Measurements from ENCODE around the gene SLC9C2. TPM values are rescaled to one million over a fixed set of nuclear protein-coding genes. Genes with fewer than 3 reads are reported as not detected.

SLC9C2 gene
- total RNA-seq, 1 donor from 2014 or later = 0.54 TPM

DNA sequence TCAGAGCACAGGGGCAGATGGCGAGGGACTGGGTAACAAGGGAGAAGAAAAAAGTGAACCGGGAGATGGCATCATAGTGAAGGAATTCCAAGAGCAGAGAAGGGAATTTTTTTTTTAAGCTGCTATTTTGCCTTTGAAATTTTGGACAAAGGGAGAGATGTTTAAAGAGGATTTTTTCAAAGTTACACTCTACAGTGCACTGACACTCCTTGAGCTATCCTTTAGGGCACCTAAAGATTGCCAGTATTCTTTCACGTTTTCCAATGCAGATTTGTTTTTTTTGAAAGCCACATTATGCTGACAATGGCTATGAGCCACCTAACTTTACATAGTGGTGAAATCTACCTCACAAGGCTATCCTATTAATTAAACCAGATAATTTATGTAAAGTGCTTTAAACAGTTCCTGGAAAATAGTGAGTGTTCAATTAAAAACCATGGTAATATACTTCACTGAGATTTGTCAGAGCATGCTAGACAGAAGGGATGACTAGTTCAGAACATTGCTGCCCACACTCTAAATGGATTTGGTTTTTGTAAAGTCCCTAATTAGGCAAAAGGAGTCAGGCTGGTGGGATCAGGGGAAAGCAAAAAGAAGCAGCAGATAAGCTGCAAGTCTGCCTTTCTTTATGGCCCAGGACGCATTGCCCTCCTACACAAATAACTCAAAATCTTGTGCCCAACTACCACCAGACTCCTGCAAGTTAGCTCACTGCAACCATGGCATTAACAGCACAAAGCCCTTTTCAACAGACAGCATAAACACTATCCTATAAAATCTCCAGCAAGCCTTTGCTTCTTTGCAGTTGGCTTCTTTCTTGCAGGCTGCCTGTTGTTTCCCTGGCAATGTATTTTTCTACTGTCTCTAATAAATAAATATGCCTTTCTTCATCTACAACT, 71.8 kb downstream of the SLC9C2 start:
- no peaks in the 10 kb centered on the region for H3K36me3 ChIP-seq (ENCODE audit: insufficient read depth, low read length)
- no peaks in the 10 kb centered on the region for H4K20me1 ChIP-seq (ENCODE audit: insufficient read depth, low read length)
- Mint-ChIP-seq H3K27me3 (ENCODE audit: low read depth, unreplicated experiment) (no peaks in the 10 kb centered on the region), H3K36me3 (ENCODE audit: low read depth, unreplicated experiment) (no peaks in the 10 kb centered on the region), H3K4me1 (ENCODE audit: low read depth, unreplicated experiment) (peaks cover 32% of the 10 kb centered on the region), H3K4me3 (ENCODE audit: unreplicated experiment) (no peak overlapping the region), H3K9me3 (ENCODE audit: unreplicated experiment) (no peaks in the 10 kb centered on the region), H3K27ac (ENCODE audit: unreplicated experiment) (peak overlapping the region; percentile 48)
- H3K4me3 ChIP-seq (ENCODE audit: insufficient read depth, low read depth, low read length) = no peak overlapping the region
- no peaks in the 10 kb centered on the region for H3K9me3 ChIP-seq (ENCODE audit: insufficient read depth, low read depth, low read length)
- FAIRE-seq = no peak
- H3K4me2 ChIP-seq (ENCODE audit: low read length) = peak overlapping the region; percentile 21
- H2AFZ ChIP-seq (ENCODE audit: low read depth, low read length) = peak overlapping the region; percentile 48
- no peak for DNase-seq (ENCODE audit: low read depth)
- no peak overlapping the region for H3K27ac ChIP-seq (ENCODE audit: low read depth, low read length)
- H3K79me2 ChIP-seq (ENCODE audit: insufficient read depth, low read length) = no peaks in the 10 kb centered on the region
- TF ChIP-seq EZH2 (IDR thresholded peaks at IDR 0.05; ENCODE audit: insufficient read depth, low read length) = no peak
- TF ChIP-seq, protein P1, sequence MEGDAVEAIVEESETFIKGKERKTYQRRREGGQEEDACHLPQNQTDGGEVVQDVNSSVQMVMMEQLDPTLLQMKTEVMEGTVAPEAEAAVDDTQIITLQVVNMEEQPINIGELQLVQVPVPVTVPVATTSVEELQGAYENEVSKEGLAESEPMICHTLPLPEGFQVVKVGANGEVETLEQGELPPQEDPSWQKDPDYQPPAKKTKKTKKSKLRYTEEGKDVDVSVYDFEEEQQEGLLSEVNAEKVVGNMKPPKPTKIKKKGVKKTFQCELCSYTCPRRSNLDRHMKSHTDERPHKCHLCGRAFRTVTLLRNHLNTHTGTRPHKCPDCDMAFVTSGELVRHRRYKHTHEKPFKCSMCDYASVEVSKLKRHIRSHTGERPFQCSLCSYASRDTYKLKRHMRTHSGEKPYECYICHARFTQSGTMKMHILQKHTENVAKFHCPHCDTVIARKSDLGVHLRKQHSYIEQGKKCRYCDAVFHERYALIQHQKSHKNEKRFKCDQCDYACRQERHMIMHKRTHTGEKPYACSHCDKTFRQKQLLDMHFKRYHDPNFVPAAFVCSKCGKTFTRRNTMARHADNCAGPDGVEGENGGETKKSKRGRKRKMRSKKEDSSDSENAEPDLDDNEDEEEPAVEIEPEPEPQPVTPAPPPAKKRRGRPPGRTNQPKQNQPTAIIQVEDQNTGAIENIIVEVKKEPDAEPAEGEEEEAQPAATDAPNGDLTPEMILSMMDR (IDR thresholded peaks at IDR 0.05; ENCODE audit: insufficient read depth, low read depth, low read length) = no peak
- H3K27me3 ChIP-seq (ENCODE audit: insufficient read depth, low read length) = no peaks in the 10 kb centered on the region
- no peak overlapping the region for H3K9ac ChIP-seq (ENCODE audit: low read length)
- no peaks in the 10 kb centered on the region for H3K4me1 ChIP-seq (ENCODE audit: insufficient read depth, low read length)

- Mint-ChIP-seq H3K4me1 (ENCODE audit: low read depth, unreplicated experiment) (peaks cover 32% of the 10 kb centered on the region), H3K27me3 (ENCODE audit: low read depth, unreplicated experiment) (no peaks in the 10 kb centered on the region), H3K27ac (ENCODE audit: unreplicated experiment) (no peak overlapping the region), H3K36me3 (ENCODE audit: low read depth, unreplicated experiment) (no peaks in the 10 kb centered on the region), H3K9me3 (ENCODE audit: unreplicated experiment) (no peaks in the 10 kb centered on the region), H3K4me3 (ENCODE audit: unreplicated experiment) (no peak overlapping the region)
- no peak for FAIRE-seq
- H3K9me3 ChIP-seq (ENCODE audit: insufficient read depth, low read depth, low read length) = no peaks in the 10 kb centered on the region
- no peak overlapping the region for H3K9ac ChIP-seq (ENCODE audit: low read length)
- H2AFZ ChIP-seq (ENCODE audit: low read depth, low read length) = no peak overlapping the region
- H3K36me3 ChIP-seq (ENCODE audit: insufficient read depth, low read length) = no peaks in the 10 kb centered on the region
- TF ChIP-seq, protein P1 (IDR thresholded peaks at IDR 0.05; ENCODE audit: insufficient read depth, low read depth, low read length) = no peak
- no peak for TF ChIP-seq EZH2 (IDR thresholded peaks at IDR 0.05; ENCODE audit: insufficient read depth, low read length)
- H4K20me1 ChIP-seq (ENCODE audit: insufficient read depth, low read length) = no peaks in the 10 kb centered on the region
- no peaks in the 10 kb centered on the region for H3K79me2 ChIP-seq (ENCODE audit: insufficient read depth, low read length)
- H3K4me2 ChIP-seq (ENCODE audit: low read length) = no peak overlapping the region
- H3K4me1 ChIP-seq (ENCODE audit: insufficient read depth, low read length) = no peaks in the 10 kb centered on the region
- H3K27me3 ChIP-seq (ENCODE audit: insufficient read depth, low read length) = no peaks in the 10 kb centered on the region
- DNase-seq (ENCODE audit: low read depth) = no peak
- H3K27ac ChIP-seq (ENCODE audit: low read depth, low read length) = no peak overlapping the region
- H3K4me3 ChIP-seq (ENCODE audit: insufficient read depth, low read depth, low read length) = no peak overlapping the region
Observed at GRCh38 chr1:173529106-173529505, 73.8 kb downstream of the SLC9C2 start.

All from astrocyte (in vitro differentiated cells and primary cell).